ENCODE measurements around the gene HOXC6.

- TF ChIP-seq CTCF (IDR thresholded peaks at IDR 0.05) (no peak), POLR2A (IDR thresholded peaks at IDR 0.05) (no peak)
Measured at GRCh38 chr12:53978477-53979356, 49.5 kb upstream of the HOXC6 start.

All from esophagus squamous epithelium (tissue), 4 donors.